ENCODE data around the gene ANKRD33B. TPM values are rescaled to one million over a fixed set of nuclear protein-coding genes. Genes with fewer than 3 reads are reported as not detected.

ANKRD33B gene
- total and polyA plus RNA-seq, 9 of the 15 experiments (the other 6 are each of a cell fraction or from before 2014, with no cell fraction given): 0.10 to 1.7 (median 0.40) TPM

DNA sequence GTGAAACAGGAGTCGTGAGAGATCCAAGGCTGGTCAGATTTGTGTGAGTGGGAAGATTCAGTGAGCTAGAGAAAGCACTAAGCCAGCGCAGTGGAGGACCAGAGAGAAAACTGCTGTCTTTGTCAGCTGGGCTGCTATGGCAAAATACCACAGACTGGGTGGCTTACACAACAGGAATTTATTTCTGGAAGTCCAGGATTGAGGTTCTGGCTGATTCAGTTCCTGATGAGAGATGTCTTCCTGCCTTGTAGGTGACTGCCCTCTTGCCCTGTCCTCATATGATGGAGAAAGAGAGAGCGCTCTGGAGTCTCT lies 24.2 kb upstream of the ANKRD33B start (continued):
- 0 out of 2 replicates have a peak, but pooled peaks have one; percentile 8 for TF ChIP-seq DMBX1 (CRISPR knock-in tag; IDR thresholded peaks at IDR 0.05; ENCODE audit: borderline replicate concordance)

DNA sequence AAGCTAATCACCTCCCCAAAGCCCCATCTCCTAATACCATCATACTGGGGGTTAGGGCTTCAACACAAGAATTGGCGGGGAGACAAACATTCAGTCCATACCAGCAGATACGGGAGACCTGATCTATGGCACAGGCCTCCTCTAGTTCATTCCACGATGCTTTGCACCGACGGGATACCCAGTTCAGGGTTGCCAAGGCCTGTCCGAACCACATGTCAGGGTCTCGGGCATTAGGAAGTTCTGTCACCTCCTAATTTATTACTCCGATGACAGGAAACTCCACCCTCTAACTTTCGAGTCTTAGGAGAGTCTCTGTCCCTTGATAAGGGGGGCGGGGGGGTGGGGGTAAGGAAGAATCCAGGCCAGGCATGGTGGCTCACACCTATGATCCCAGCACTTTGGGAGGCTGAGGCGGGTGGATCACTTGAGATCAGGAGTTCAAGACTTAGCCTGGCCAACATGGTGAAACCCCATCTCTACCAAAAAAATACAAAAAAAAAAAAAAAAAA lies 23.8 kb upstream of the ANKRD33B start:
- Histone ChIP-seq H3K4me2 (ENCODE audit: insufficient read depth, low read length) (no peak overlapping the region), H3K79me2 (ENCODE audit: control insufficient read depth, insufficient read depth, low read length) (no peaks in the 10 kb centered on the region), H3K4me3 (no peak overlapping the region), H3K36me3 (ENCODE audit: control insufficient read depth, insufficient read depth, low read length) (no peaks in the 10 kb centered on the region), H4K20me1 (replicated peaks; ENCODE audit: control insufficient read depth, insufficient read depth, low read length) (0 out of 2 replicates have a peak, but pooled peaks cover 3% of the 10 kb centered on the region), H3K4me1 (replicated peaks in 1 of 2; ENCODE audit: control insufficient read depth in 2 of 2, insufficient read depth in 2 of 2, low read length in 2 of 2) (peaks cover 8 to 22% of the 10 kb centered on the region in 2 experiments), H3K27ac (ENCODE audit: extremely low read depth, low read depth, low read length) (no peak overlapping the region), H3K9ac (ENCODE audit: insufficient read depth in 1 of 2, low read depth in 2 of 2, low read length in 2 of 2) (no peak overlapping the region), H3K27me3 (ENCODE audit: control insufficient read depth in 2 of 2, insufficient read depth in 2 of 2, low read length in 2 of 2) (peaks cover 17 to 47% of the 10 kb centered on the region in 2 experiments; a peak in 4 of 5 replicates), H3K9me1 (ENCODE audit: control insufficient read depth, insufficient read depth, low read length) (peaks cover 3% of the 10 kb centered on the region), H2AFZ (ENCODE audit: low read depth, low read length) (no peak overlapping the region), H3K9me3 (replicated peaks; ENCODE audit: control insufficient read depth, insufficient read depth, low read depth, low read length) (no peaks in the 10 kb centered on the region)
- intact Hi-C loops (cut with micrococcal nuclease) (no loop called here), in situ Hi-C loops (cut with MboI) (no loop called here)
- DNase-seq (ENCODE audit: extremely low read depth in 1 of 4, low spot score in 3 of 4) (peak in 2 of 4 experiments; percentile 31 to 59), ATAC-seq (no peak), FAIRE-seq (no peak)
- WGBS (ENCODE audit: insufficient coverage, low coverage, missing lambda C conversion rate): 15% methylated on average over 11 of the region's 11 CpGs
- no TSS peak for BruUV-seq (replicated peaks)
- no peak for TF ChIP-seq RFX7 (CRISPR knock-in tag; IDR thresholded peaks at IDR 0.05)
- no peak for TF ChIP-seq ZC3H4 (CRISPR knock-in tag; IDR thresholded peaks at IDR 0.05; ENCODE audit: borderline replicate concordance)
- TF ChIP-seq, protein P1, sequence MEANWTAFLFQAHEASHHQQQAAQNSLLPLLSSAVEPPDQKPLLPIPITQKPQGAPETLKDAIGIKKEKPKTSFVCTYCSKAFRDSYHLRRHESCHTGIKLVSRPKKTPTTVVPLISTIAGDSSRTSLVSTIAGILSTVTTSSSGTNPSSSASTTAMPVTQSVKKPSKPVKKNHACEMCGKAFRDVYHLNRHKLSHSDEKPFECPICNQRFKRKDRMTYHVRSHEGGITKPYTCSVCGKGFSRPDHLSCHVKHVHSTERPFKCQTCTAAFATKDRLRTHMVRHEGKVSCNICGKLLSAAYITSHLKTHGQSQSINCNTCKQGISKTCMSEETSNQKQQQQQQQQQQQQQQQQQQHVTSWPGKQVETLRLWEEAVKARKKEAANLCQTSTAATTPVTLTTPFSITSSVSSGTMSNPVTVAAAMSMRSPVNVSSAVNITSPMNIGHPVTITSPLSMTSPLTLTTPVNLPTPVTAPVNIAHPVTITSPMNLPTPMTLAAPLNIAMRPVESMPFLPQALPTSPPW (CRISPR knock-in tag; IDR thresholded peaks at IDR 0.05): peak; percentile 72
- TF ChIP-seq SMARCA5 (IDR thresholded peaks at IDR 0.05): no peak
- no peak for TF ChIP-seq MCM5 (IDR thresholded peaks at IDR 0.05; ENCODE audit: low read depth)
- TF ChIP-seq, protein P2, sequence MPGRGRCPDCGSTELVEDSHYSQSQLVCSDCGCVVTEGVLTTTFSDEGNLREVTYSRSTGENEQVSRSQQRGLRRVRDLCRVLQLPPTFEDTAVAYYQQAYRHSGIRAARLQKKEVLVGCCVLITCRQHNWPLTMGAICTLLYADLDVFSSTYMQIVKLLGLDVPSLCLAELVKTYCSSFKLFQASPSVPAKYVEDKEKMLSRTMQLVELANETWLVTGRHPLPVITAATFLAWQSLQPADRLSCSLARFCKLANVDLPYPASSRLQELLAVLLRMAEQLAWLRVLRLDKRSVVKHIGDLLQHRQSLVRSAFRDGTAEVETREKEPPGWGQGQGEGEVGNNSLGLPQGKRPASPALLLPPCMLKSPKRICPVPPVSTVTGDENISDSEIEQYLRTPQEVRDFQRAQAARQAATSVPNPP (IDR thresholded peaks at IDR 0.05; ENCODE audit: borderline replicate concordance, insufficient read depth, insufficient read length): no peak
- TF ChIP-seq, protein P3, sequence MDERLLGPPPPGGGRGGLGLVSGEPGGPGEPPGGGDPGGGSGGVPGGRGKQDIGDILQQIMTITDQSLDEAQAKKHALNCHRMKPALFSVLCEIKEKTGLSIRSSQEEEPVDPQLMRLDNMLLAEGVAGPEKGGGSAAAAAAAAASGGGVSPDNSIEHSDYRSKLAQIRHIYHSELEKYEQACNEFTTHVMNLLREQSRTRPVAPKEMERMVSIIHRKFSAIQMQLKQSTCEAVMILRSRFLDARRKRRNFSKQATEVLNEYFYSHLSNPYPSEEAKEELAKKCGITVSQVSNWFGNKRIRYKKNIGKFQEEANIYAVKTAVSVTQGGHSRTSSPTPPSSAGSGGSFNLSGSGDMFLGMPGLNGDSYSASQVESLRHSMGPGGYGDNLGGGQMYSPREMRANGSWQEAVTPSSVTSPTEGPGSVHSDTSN (CRISPR knock-in tag; IDR thresholded peaks at IDR 0.05; ENCODE audit: low read depth): 0 out of 2 replicates have a peak, but pooled peaks have one; percentile 9
- TF ChIP-seq, protein P3 (tag; conservative IDR thresholded peaks at IDR 0.05; ENCODE audit: low read depth): peak; percentile 82
- TF ChIP-seq, protein P4, sequence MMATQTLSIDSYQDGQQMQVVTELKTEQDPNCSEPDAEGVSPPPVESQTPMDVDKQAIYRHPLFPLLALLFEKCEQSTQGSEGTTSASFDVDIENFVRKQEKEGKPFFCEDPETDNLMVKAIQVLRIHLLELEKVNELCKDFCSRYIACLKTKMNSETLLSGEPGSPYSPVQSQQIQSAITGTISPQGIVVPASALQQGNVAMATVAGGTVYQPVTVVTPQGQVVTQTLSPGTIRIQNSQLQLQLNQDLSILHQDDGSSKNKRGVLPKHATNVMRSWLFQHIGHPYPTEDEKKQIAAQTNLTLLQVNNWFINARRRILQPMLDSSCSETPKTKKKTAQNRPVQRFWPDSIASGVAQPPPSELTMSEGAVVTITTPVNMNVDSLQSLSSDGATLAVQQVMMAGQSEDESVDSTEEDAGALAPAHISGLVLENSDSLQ (IDR thresholded peaks at IDR 0.05): peak; percentile 80
- TF ChIP-seq MEIS2 (IDR thresholded peaks at IDR 0.05; ENCODE audit: partially characterized antibody): peak; percentile 91
- ChIA-PET POLR2A (interaction anchor here (0.7 kb wide), 1 partner anchor 86 kb away, joined by 3 read pairs; no protein-coding TSS in a partner anchor), CTCF (ENCODE audit: low intra/inter-chr PET ratio) (interaction anchor here (0.6 kb wide), 1 partner anchor 66 kb away, joined by 3 read pairs; no protein-coding TSS in a partner anchor)

Measured in K562 (cell line).